HCT116 (cell line): ENCODE measurements around the gene SERINC1. TPM values are rescaled to one million over a fixed set of nuclear protein-coding genes. Genes with fewer than 3 reads are reported as not detected.

Source experiments
- ATAC-seq: fragments of 200-7000 bp; cut with Tn5 transposase; 2 replicates; pipeline ENCODE4 v1.9.1; 2020; ENCODE audit warnings: mild to moderate bottlenecking, moderate library complexity
- BruUV-seq: library from RNA; stranded (reverse); fragments of 400-500 nt; replicated peaks from 2 replicates; lab custom pipeline; 2021; lab: Mats Ljungman, UMichigan
- CTCF ChIA-PET: fragments of 300-600 bp; sonication (Branson Sonifier 250); formaldehyde crosslinking; loops from one replicate; lab custom pipeline; 2021; ENCODE audit warnings: antibody characterized with exemption; lab: Charles Lee
- POLR2A ChIA-PET: fragments of 300-600, 350-600 bp; sonication (Branson Sonifier 250); formaldehyde crosslinking; loops from one replicate; lab custom pipeline; 2021; ENCODE audit warnings: antibody characterized with exemption; lab: Charles Lee
- RAD21 ChIA-PET, 2 experiments: fragments of 300-600 bp; sonication (Branson Sonifier 250); formaldehyde crosslinking; loops; one replicate each; lab custom pipeline; 2023; ENCODE audit warnings: low total read pairs in 2 of 2; ENCODE audit not compliant: uncharacterized antibody in 2 of 2, unreplicated experiment in 2 of 2, low non-redundant PET in 1 of 2; lab: Charles Lee
- DNase-seq: peaks from one replicate; pipeline ENCODE4 v3.0.0-alpha.2; 2010; ENCODE audit warnings: low read depth, low spot score
- H2AFZ ChIP-seq: fragments of 200-600 bp; shearing (Covaris generic), sonication (generic); 2 replicates; pipeline ENCODE4 v1.6.1; 2017; ENCODE audit warnings: low read depth, mixed run types, mixed read lengths, antibody characterized with exemption, low read length; ENCODE audit not compliant: poor library complexity, severe bottlenecking
- H3K27ac ChIP-seq: 2 replicates; pipeline ENCODE4 v1.5.1; 2012; ENCODE audit warnings: low read depth, low read length
- H3K27me3 ChIP-seq: fragments of 200-600 bp; sonication (generic); 2 replicates; pipeline ENCODE4 v1.6.1; 2016; ENCODE audit warnings: mixed run types, low read length, mixed read lengths; ENCODE audit not compliant: insufficient read depth
- H3K36me3 ChIP-seq, 2 experiments: fragments of 200-500 bp in 1 of 2; fragments of 200-600 bp in 1 of 2; sonication (Bioruptor generic) in 1 of 2; sonication (generic) in 1 of 2; 2 replicates each; pipeline versions ENCODE4 v1.5.1 to v1.6.1; 2014 to 2016; ENCODE audit warnings: low read length in 2 of 2, inconsistent platforms in 1 of 2, mixed read lengths in 1 of 2, mixed run types in 1 of 2; ENCODE audit not compliant: insufficient read depth in 2 of 2, control insufficient read depth in 1 of 2
- H3K4me1 ChIP-seq, 2 experiments: fragments of 200-600 bp in 1 of 2; sonication (generic) in 1 of 2; 2 replicates each; pipeline versions ENCODE4 v1.5.1 to v1.6.1; 2012 to 2017; ENCODE audit warnings: low read length in 2 of 2, inconsistent platforms in 1 of 2, mild to moderate bottlenecking in 1 of 2, mixed read lengths in 1 of 2, mixed run types in 1 of 2, moderate library complexity in 1 of 2; ENCODE audit not compliant: insufficient read depth in 2 of 2, control insufficient read depth in 1 of 2
- H3K4me2 ChIP-seq: fragments of 200-600 bp; sonication (generic); 2 replicates; pipeline ENCODE4 v1.6.1; 2017; ENCODE audit warnings: mixed run types, low read length, mixed read lengths
- H3K4me3 ChIP-seq, 2 experiments: fragments of 200-600 bp in 1 of 2; sonication (generic) in 1 of 2; replicated peaks in 1 of 2; 2 replicates each; pipeline ENCODE4 v1.5.1; 2011 to 2016; ENCODE audit warnings: low read length in 2 of 2, control low read depth in 1 of 2, low read depth in 1 of 2, mild to moderate bottlenecking in 1 of 2, mixed read lengths in 1 of 2, mixed run types in 1 of 2
- H3K79me2 ChIP-seq: fragments of 200-600 bp; sonication (generic); 2 replicates; pipeline ENCODE4 v1.6.1; 2017; ENCODE audit warnings: mild to moderate bottlenecking, mixed run types, low read length, moderate library complexity, mixed read lengths; ENCODE audit not compliant: insufficient read depth
- H3K9ac ChIP-seq: fragments of 200-600 bp; sonication (generic); 2 replicates; pipeline ENCODE4 v1.6.1; 2016; ENCODE audit warnings: low read length, mixed read lengths
- H3K9me2 ChIP-seq: fragments of 200-600 bp; sonication (generic), shearing (Covaris generic); 2 replicates; pipeline ENCODE4 v1.6.1; 2017; ENCODE audit warnings: mixed run types, mild to moderate bottlenecking, moderate library complexity; ENCODE audit not compliant: insufficient read depth
- H3K9me3 ChIP-seq, 2 experiments: fragments of 200-500 bp in 1 of 2; fragments of 200-600 bp in 1 of 2; sonication (Bioruptor generic) in 1 of 2; sonication (generic) in 1 of 2; 2 replicates each; pipeline ENCODE4 v1.6.1; 2014 to 2017; ENCODE audit warnings: low read length in 2 of 2, mixed read lengths in 2 of 2, inconsistent platforms in 1 of 2, low read depth in 1 of 2, mild to moderate bottlenecking in 1 of 2, mixed run types in 1 of 2, moderate library complexity in 1 of 2; ENCODE audit not compliant: control insufficient read depth in 1 of 2, insufficient read depth in 1 of 2
- H4K20me1 ChIP-seq: fragments of 200-600 bp; sonication (generic), shearing (Covaris generic); 2 replicates; pipeline ENCODE4 v1.6.1; 2017; ENCODE audit warnings: mixed run types, mild to moderate bottlenecking, moderate library complexity; ENCODE audit not compliant: insufficient read depth
- CEBPB ChIP-seq: IDR thresholded peaks from 2 replicates; pipeline ENCODE4 v1.6.1; 2012; ENCODE audit warnings: low read depth
- EGR1 ChIP-seq: IDR thresholded peaks from 2 replicates; pipeline ENCODE4 v1.6.1; 2012; ENCODE audit warnings: low read depth
- ELF1 ChIP-seq: IDR thresholded peaks from 2 replicates; pipeline ENCODE4 v1.6.1; 2012; ENCODE audit warnings: low read depth, borderline replicate concordance
- EZH2phosphoT487 ChIP-seq: fragments of 200-600 bp; IDR thresholded peaks from 2 replicates; pipeline ENCODE4 v1.6.1; 2018; ENCODE audit warnings: antibody characterized with exemption, borderline replicate concordance
- JUND ChIP-seq: IDR thresholded peaks from 2 replicates; pipeline ENCODE4 v1.6.1; 2012
- POLR2A ChIP-seq: IDR thresholded peaks from 2 replicates; pipeline ENCODE4 v1.7.0; 2011; ENCODE audit warnings: borderline replicate concordance; ENCODE audit not compliant: insufficient read depth, insufficient read length; ENCODE audit errors: extremely low read depth
- POLR2AphosphoS5 ChIP-seq: IDR thresholded peaks from 2 replicates; pipeline ENCODE4 v1.6.1; 2011; ENCODE audit warnings: mild to moderate bottlenecking, low read depth, low read length, moderate library complexity
- RAD21 ChIP-seq: IDR thresholded peaks from 2 replicates; pipeline ENCODE4 v1.6.1; 2012; ENCODE audit warnings: low read depth, mild to moderate bottlenecking
- SIN3A ChIP-seq: IDR thresholded peaks from 2 replicates; pipeline ENCODE4 v1.6.1; 2012; ENCODE audit warnings: low read depth
- SP1 ChIP-seq: IDR thresholded peaks from 2 replicates; pipeline ENCODE4 v1.6.1; 2012; ENCODE audit warnings: low read depth
- SRF ChIP-seq: IDR thresholded peaks from 2 replicates; pipeline ENCODE4 v1.6.1; 2012; ENCODE audit warnings: low read depth
- TCF7L2 ChIP-seq: IDR thresholded peaks from 2 replicates; pipeline ENCODE4 v1.7.0; 2011; ENCODE audit warnings: borderline replicate concordance, inconsistent platforms; ENCODE audit not compliant: insufficient read depth, insufficient read length; ENCODE audit errors: extremely low read depth
- intact Hi-C: fragments of 100-400 bp; cut with micrococcal nuclease; formaldehyde crosslinking; loops from 2 replicates; pipeline ENCODE4 v1.10.0; 2022
- total RNA-seq: library from RNA; stranded (reverse); gene quantifications from one replicate; pipeline ENCODE4 v1.2.1, GENCODE V29; 2021; ENCODE audit not compliant: unreplicated experiment
- TF ChIP-seq, protein P1 (sequence below): IDR thresholded peaks from 2 replicates; pipeline ENCODE4 v1.6.1; 2012
- TF ChIP-seq, protein P2 (sequence below): IDR thresholded peaks from 2 replicates; pipeline ENCODE4 v1.6.1; 2012
- TF ChIP-seq, protein P3 (sequence below), 3 experiments: fragments of 200-600 bp in 1 of 3; sonication (generic) in 1 of 3; IDR thresholded peaks in 2 of 3; conservative IDR thresholded peaks in 1 of 3; 2 replicates each; pipeline ENCODE4 v1.5.1; 2012 to 2017; ENCODE audit warnings: low read depth in 2 of 3, low read length in 2 of 3, antibody characterized with exemption in 1 of 3, borderline replicate concordance in 1 of 3, control low read depth in 1 of 3, mild to moderate bottlenecking in 1 of 3, mixed read lengths in 1 of 3, mixed run types in 1 of 3, moderate library complexity in 1 of 3; ENCODE audit not compliant: insufficient read depth in 1 of 3
- TF ChIP-seq, protein P4 (sequence below): IDR thresholded peaks from 2 replicates; pipeline ENCODE4 v1.6.1; 2012; ENCODE audit warnings: low read depth

SERINC1 gene
- total RNA-seq, 1 experiment from 2014 or later, result 45.2 TPM

DNA sequence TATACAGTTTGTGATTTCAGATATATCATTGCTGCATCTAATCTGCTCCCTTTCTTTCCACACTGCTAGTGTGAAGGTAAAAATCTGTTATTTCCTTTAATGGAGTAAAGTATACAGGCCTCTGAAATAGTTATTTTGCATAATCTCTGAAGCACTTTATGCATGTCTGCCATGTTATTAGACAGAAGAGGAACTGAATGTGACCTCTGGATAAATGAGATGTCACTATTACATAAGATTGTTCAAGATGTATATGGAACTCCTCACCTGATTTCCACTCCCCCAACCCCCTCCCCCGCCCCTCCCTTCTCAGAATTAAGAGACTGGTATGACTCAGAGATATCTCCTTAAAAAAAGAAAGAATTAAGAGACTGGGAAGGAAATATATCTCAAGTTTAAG lies 26.3 kb downstream of the SERINC1 start:
- CTCF ChIA-PET, result no interaction called here
- Histone ChIP-seq H3K27ac (no peak overlapping the region), H3K4me2 (no peak overlapping the region), H4K20me1 (no peaks in the 10 kb centered on the region), H3K9me2 (no peaks in the 10 kb centered on the region), H3K79me2 (no peaks in the 10 kb centered on the region), H2AFZ (no peak overlapping the region), H3K9ac (no peak overlapping the region), H3K4me3 (no peak overlapping the region), H3K9me3 (no peaks in the 10 kb centered on the region), H3K27me3 (no peaks in the 10 kb centered on the region), H3K4me1 (no peaks in the 10 kb centered on the region), H3K36me3 (peaks cover 7 to 24% of the 10 kb centered on the region in 2 experiments; a peak in 2 of 4 replicates)
- no TSS peak for BruUV-seq
- no peak for TF ChIP-seq SRF
- TF ChIP-seq EZH2phosphoT487, result no peak
- no peak for TF ChIP-seq SIN3A
- TF ChIP-seq SP1, result no peak
- no peak for TF ChIP-seq JUND
- TF ChIP-seq POLR2A, result no peak
- TF ChIP-seq RAD21, result no peak
- no peak for TF ChIP-seq POLR2AphosphoS5
- TF ChIP-seq, protein P1, sequence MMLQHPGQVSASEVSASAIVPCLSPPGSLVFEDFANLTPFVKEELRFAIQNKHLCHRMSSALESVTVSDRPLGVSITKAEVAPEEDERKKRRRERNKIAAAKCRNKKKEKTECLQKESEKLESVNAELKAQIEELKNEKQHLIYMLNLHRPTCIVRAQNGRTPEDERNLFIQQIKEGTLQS, result no peak
- no peak for TF ChIP-seq EGR1
- TF ChIP-seq, protein P2, sequence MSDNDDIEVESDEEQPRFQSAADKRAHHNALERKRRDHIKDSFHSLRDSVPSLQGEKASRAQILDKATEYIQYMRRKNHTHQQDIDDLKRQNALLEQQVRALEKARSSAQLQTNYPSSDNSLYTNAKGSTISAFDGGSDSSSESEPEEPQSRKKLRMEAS, result no peak
- TF ChIP-seq CEBPB, result no peak
- TF ChIP-seq, protein P3, sequence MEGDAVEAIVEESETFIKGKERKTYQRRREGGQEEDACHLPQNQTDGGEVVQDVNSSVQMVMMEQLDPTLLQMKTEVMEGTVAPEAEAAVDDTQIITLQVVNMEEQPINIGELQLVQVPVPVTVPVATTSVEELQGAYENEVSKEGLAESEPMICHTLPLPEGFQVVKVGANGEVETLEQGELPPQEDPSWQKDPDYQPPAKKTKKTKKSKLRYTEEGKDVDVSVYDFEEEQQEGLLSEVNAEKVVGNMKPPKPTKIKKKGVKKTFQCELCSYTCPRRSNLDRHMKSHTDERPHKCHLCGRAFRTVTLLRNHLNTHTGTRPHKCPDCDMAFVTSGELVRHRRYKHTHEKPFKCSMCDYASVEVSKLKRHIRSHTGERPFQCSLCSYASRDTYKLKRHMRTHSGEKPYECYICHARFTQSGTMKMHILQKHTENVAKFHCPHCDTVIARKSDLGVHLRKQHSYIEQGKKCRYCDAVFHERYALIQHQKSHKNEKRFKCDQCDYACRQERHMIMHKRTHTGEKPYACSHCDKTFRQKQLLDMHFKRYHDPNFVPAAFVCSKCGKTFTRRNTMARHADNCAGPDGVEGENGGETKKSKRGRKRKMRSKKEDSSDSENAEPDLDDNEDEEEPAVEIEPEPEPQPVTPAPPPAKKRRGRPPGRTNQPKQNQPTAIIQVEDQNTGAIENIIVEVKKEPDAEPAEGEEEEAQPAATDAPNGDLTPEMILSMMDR (IDR thresholded peaks at IDR 0.05 in 2 of 3, conservative IDR thresholded peaks at IDR 0.05 in 1 of 3; ENCODE audit: borderline replicate concordance in 1 of 3, insufficient read depth in 1 of 3, low read depth in 2 of 3, low read length in 2 of 3), result no peak
- TF ChIP-seq TCF7L2, result no peak
- TF ChIP-seq, protein P4, sequence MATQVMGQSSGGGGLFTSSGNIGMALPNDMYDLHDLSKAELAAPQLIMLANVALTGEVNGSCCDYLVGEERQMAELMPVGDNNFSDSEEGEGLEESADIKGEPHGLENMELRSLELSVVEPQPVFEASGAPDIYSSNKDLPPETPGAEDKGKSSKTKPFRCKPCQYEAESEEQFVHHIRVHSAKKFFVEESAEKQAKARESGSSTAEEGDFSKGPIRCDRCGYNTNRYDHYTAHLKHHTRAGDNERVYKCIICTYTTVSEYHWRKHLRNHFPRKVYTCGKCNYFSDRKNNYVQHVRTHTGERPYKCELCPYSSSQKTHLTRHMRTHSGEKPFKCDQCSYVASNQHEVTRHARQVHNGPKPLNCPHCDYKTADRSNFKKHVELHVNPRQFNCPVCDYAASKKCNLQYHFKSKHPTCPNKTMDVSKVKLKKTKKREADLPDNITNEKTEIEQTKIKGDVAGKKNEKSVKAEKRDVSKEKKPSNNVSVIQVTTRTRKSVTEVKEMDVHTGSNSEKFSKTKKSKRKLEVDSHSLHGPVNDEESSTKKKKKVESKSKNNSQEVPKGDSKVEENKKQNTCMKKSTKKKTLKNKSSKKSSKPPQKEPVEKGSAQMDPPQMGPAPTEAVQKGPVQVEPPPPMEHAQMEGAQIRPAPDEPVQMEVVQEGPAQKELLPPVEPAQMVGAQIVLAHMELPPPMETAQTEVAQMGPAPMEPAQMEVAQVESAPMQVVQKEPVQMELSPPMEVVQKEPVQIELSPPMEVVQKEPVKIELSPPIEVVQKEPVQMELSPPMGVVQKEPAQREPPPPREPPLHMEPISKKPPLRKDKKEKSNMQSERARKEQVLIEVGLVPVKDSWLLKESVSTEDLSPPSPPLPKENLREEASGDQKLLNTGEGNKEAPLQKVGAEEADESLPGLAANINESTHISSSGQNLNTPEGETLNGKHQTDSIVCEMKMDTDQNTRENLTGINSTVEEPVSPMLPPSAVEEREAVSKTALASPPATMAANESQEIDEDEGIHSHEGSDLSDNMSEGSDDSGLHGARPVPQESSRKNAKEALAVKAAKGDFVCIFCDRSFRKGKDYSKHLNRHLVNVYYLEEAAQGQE, result no peak
- no peak for TF ChIP-seq ELF1
- no peak for DNase-seq
- POLR2A ChIA-PET, result no interaction called here
- RAD21 ChIA-PET, result no interaction called here
- ATAC-seq, result no peak
- intact Hi-C loops, result no loop called here
